HG03025 (cell line): ENCODE data around the gene PFN4.
"Not testable (repeated sequence)": the region's sequence is repeated elsewhere in the genome, so short reads cannot be mapped to it uniquely, and the experiment has no call there.

Experiments
- ATAC-seq: cut with Tn5 transposase; IDR thresholded peaks from one replicate; pipeline ENCODE4 v1.9.1; 2021; ENCODE audit warnings: mild to moderate bottlenecking, moderate library complexity; ENCODE audit not compliant: unreplicated experiment, low FRiP score

PFN4 gene

GRCh38 chr2:24123195-24123921 lies at the start of gene PFN4, which contains the start of gene FAM228B:
Gene PFN4 (minus strand): TSS chr2:24123334. CDS start chr2:24122535, 799 bp downstream.
Gene FAM228B (plus strand): TSS chr2:24123469. CDS start chr2:24124362, 893 bp downstream.
- peak; percentile 85 for ATAC-seq

- no peak for ATAC-seq
Measured at GRCh38 chr2:24169023-24169422, 45.9 kb upstream of the PFN4 start.

GRCh38 chr2:24164416-24164973 lies 41.4 kb upstream of the PFN4 start:
- ATAC-seq = no peak

- no peak for ATAC-seq
Measured at GRCh38 chr2:24163601-24164000, 40.5 kb upstream of the PFN4 start.

GRCh38 chr2:24163186-24163585 lies 40.1 kb upstream of the PFN4 start:
- ATAC-seq = no peak

GRCh38 chr2:24162494-24162893 lies 39.4 kb upstream of the PFN4 start:
- ATAC-seq = no peak

- ATAC-seq = no peak
Measured at GRCh38 chr2:24160761-24161160, 37.6 kb upstream of the PFN4 start.

GRCh38 chr2:24159708-24160107 lies 36.6 kb upstream of the PFN4 start:
- ATAC-seq = no peak

- no peak for ATAC-seq
Measured at GRCh38 chr2:24158131-24158530, 35.0 kb upstream of the PFN4 start.

GRCh38 chr2:24153478-24153877 lies 30.3 kb upstream of the PFN4 start:
- ATAC-seq = no peak

- ATAC-seq = no peak
Measured at GRCh38 chr2:24152413-24153197, 29.5 kb upstream of the PFN4 start.

- no peak for ATAC-seq
Measured at GRCh38 chr2:24147364-24147763, 24.2 kb upstream of the PFN4 start.

- not testable (repeated sequence) for ATAC-seq
Measured at GRCh38 chr2:24140305-24140704, 17.2 kb upstream of the PFN4 start.

GRCh38 chr2:24132543-24132942 lies 9.4 kb upstream of the PFN4 start:
- no peak for ATAC-seq

GRCh38 chr2:24125956-24126355 lies 2.8 kb upstream of the PFN4 start:
- ATAC-seq = no peak

- ATAC-seq = no peak
Measured at GRCh38 chr2:24123922-24124580, 917 bp upstream of the PFN4 start.

- ATAC-seq = no peak
Measured at GRCh38 chr2:24122366-24123194, 554 bp downstream of the PFN4 start.

GRCh38 chr2:24121469-24121868 lies 1.7 kb downstream of the PFN4 start:
- ATAC-seq = no peak

GRCh38 chr2:24121066-24121465 lies 2.1 kb downstream of the PFN4 start:
- ATAC-seq = no peak

- ATAC-seq = no peak
Measured at GRCh38 chr2:24117902-24118301, 5.2 kb downstream of the PFN4 start.
